Stimulated activated CD4-positive, alpha-beta T cell treated with anti-CD3 and anti-CD28 coated beads, Interleukin-4, amount 100 ng/mL, for 1 hour (primary cell): Measurements from ENCODE around the gene DCP2.

Experiments
- DNase-seq: peaks from one replicate; pipeline ENCODE4 v3.0.0-alpha.2; 2020

DCP2 gene

DNA sequence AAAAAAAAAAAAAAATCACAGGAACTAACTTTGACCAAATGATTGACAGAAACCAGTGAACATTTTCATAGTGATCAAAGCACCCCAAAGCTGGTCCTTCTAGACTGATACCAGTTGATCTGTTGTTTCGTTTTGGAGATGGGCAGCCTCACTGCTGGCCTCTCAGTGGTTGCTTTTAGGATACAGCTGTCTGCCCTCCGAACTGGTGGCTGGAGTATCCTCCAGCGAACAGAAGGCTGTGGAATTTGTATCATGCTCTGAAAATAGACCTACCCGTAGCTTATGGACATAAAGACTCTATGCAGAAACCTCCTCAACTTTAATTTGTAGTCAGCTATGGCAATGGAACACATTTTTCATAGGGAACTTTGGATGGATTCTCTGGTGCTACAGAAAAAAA lies 49.0 kb downstream of the DCP2 start:
- DNase-seq, result no peak

DNA sequence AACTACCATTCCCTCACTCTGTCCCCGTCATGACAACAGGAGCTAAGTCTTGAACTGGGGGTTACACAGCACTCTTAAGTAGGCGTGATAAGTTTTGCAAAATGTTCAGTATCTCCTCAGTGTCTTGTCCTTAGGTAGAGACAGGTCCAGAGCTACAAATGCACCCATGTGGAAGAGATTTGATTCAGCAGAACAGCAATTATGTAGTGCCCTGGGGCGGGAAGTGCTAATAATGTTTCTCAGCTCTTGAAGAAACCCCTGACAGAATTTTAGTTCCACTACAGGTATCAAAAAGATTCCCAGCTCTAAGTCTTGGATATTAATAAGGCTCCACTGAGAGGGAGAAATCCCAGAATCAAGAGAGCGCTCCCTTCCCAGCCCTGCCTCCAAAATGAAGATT lies 49.6 kb downstream of the DCP2 start:
- no peak for DNase-seq

DNA sequence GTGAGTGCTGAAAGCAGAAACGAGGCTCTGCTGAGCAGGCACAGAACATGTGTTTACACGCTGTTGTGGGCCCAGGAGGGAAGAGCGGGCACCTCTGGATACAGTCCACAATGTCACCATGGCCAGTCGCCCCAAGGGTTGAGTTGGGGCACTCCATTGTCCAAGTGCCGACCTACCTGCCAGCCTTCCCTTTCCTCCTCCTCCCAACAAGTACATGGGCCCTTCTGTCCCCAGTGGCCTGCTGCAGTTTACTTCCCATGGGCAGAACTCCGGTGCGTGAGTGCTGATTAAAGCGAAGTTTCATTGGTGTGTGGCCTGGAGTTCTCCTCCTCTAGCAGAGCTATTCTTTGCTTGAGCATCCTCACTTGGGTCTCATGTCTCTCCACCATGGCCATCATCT lies 50.4 kb downstream of the DCP2 start:
- no peak for DNase-seq

DNA sequence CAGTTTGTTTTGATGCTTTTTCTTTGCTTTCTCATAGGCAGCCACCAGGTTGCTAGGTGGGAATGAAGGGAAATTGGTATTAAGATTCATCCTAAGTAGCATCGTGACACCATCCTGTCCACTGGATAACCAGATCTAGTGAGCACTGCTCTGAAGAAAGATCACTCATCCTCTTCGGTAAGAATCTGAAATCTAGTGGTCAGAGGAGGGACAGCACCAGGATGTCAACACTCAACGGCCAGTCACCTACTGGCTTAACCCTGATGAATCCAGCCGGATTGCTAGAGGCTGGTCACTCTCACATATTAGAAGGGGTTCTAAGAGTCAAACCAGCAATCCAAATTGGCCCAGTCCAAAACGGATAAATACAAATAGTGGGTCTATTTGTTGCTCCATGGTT lies 50.8 kb downstream of the DCP2 start:
- no peak for DNase-seq

DNA sequence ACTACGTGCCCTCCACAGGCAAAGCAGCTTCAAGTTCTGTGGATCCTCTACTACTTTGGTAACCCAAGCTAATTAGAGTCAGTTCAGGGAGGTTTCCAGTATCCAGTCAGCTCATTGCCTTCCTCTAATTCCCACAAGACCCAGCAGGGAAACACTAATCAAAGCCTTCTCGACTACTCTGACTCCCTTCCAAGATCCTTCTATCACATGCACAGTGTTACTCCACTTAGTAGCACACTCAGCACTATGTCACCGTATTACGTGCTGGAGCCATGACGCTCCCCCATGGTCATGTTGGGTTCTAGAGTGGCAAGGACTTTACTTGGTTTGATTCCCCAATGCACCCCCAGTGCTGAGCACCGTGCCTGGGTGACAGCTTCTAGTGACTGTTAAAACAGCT lies 53.0 kb downstream of the DCP2 start:
- DNase-seq, result no peak

DNA sequence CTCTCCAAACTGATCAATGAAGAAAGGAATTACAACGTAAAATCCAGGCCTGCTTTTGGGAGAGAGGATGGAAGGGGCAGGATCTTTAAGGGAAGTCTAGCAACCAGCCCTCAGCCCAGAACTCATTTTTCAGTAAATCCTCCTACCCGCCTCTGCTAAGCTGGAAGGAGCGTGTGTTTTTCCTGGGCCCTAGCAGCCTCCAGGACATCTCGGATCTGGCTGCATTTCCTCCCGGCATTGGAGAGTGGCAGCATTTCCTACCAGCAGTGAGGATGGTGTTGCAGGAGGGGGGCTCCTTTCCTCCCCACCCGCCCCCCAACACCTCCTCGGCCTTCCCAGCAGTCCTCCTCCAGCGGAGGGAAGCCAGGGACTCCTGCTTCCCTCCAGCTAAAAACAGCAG lies 54.5 kb downstream of the DCP2 start:
- no peak for DNase-seq

DNA sequence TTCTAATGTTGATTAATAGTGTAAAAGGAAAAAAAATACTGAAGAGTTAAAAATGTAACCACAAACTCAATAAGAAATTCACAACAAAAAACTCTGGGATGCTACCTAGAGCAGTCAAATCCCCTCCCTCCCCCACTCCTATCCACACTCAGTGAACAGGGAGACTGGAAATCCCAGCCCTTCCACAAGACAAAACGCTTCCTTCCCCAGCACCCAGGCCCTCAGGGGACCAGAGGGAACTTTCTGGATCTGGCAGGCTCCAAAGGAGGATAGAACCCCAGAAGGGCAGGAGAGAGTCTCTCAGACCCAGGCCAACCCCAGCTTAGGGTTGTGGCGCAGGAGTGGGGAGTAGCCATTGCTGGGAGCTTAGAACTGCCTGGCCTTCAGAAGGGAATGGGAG lies 55.0 kb downstream of the DCP2 start:
- DNase-seq, result no peak

DNA sequence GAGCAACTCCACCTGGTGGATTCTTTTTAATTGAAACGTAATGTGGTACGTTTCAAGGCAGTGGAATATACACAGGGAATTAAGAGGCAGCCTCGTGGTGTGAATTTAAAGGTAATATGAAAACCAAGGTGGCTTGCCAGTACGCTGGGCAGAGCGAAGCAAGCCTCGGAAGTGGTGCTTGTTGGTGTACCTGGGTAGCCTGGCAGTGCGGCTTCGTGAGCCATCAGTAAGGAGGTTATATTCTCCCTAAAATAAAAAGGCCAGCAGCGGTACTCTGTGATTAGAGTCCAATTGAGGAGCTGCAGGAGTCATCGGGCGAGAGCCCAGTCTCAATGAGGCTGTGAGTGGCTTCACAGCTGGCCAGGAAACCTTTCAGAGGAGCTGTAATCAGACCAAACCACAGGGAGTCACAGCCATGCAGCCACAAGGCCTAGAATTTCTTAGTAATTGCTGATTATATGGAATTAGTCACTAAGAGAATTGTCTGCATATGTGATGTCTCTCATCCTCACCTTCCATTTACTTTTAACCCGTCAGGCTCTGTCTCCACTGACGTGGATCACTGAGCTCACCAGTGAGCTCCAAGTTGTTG lies 57.7 kb downstream of the DCP2 start:
- DNase-seq, result no peak

DNA sequence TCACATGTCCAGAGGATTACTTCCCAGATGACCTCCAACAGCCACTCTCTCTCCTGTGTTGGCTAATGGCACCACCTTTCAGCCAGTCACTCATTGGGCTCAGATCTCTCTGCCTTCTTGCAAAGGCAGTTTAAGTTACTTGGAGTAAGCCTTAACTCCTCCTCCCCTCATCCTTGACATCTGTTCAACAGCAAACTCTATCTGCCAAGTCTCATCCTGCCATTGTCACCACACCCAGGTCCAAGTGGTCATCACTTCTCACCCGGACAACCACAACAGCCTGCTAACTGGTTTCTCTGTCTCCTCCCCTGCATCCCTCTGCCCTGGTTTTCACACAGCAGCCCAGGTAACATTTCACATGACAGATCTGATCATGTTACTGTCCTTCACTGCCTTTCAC lies 58.5 kb downstream of the DCP2 start:
- DNase-seq, result no peak

DNA sequence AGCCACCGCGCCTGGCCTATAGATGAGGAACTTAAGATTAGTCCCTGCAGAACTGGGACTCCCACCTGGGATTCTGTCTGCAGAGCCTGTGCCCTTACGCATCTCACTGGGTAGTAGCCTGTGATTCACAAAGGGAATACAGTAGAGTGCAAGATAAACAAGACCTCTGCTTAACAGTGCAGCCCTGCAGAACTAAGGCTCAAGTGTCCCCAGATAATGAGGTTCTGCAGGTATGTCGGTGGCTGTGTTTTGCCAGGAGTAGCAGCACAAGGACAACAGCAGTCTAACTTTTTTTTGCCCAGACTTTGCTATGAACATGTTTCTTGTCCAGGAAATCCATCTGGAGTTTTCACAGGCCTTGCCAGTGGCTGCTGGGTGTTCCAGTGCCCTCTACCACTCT lies 59.7 kb downstream of the DCP2 start:
- no peak for DNase-seq

DNA sequence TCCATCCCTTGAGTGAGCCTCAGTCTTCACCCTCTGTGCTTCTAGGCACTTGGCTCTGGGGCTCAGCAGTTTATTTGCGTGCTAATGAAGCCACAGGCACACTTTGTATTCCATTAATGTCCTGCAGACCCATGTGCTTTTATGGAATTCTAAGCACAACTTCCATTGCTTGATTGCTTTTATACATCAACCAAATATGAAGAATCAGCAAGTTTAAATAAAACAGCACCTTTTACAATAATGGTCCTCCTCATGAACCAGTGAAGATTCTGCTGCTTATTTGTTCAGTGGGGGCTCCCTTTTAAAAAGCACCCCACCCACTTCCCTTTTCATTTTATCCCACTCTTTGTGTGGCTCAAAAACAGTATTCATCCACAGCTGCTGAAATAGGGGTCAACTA lies 60.2 kb downstream of the DCP2 start:
- DNase-seq, result no peak

DNA sequence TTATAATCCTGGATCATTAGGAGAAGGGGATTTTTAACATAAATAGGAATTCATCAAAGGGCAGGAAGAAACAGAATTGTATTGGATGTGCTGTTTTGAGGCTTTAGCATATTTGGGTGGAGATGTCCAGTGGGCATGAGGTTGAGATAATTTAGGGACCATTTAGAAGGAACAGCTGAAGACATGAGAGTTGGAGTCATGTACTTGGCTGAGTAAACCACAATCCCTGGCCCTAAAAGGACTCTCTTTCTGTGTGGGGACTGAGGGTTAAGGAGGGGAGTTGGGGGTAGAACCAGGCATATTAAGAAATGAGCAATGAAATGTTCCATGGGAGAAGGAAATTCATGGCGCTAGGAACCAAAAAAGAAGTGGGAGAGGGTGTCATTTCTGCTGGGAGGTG lies 61.5 kb downstream of the DCP2 start:
- DNase-seq, result no peak

DNA sequence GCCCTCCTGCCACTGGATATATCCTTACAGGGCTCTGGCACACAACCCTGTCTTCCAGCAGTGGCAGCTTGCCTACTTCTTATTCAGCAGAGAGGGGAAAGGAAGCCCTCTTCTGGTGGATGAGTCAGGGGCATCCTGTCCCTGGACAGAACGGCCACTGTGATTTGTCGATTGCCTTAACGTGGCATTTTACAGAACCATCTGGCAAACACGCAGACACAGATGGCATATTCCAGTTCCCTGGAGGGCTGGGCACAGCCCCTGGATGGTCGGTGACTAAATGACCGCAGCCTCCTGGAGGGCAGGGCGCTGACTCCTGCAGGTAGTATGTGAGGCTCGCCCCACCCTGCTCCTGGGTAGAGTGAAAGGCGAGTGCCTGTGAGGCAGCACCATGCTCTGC lies 62.1 kb downstream of the DCP2 start:
- DNase-seq, result no peak

DNA sequence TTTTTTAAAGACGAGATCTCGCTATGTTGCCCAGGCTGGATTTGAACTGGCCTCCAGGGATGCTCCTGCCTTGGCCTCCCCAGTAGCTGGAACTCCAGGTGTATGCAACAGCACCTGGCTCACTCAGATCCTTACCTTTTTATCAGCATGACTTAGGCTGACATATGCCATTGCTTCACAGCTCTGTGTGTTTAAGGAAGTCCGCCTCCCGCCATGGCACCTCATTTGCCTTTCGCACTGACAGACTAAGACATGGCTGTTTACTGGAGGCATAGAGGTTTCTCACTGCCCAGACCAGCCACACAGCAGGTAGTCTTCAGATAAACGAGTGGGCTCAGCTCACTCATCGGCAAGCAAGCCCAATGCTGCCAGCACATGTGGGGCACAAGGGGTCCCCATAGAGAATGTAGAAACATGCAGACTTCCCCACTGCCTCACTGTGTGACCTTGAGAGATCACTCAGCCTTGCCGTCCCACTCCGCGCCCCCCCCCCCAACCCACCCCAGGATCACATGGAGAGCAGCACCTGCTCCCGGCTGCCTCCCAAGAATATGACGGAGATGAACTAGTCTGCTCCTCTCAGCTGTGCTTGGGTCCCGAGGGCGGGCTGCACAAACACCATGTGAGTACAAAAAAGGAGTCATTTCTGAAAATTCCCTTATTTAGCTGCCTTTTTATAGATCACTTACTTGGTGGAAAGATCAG lies 62.8 kb downstream of the DCP2 start:
- no peak for DNase-seq

DNA sequence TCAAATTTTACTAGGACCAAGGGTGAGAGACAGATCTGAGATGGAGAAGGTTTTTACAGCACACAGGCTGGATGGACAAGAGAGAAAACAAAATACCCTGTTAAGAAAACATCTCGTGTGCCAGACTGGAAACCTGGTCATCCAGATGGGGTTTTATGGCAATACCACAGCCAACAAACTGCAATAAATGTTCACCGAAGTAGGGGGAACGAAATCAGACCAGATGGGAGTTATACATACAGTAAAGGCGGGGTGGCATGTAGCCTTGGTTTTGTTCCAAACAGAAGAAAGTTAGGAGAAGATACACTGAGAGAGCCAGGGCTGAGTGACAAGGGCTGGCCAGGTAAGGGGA lies 63.3 kb downstream of the DCP2 start:
- no peak for DNase-seq

DNA sequence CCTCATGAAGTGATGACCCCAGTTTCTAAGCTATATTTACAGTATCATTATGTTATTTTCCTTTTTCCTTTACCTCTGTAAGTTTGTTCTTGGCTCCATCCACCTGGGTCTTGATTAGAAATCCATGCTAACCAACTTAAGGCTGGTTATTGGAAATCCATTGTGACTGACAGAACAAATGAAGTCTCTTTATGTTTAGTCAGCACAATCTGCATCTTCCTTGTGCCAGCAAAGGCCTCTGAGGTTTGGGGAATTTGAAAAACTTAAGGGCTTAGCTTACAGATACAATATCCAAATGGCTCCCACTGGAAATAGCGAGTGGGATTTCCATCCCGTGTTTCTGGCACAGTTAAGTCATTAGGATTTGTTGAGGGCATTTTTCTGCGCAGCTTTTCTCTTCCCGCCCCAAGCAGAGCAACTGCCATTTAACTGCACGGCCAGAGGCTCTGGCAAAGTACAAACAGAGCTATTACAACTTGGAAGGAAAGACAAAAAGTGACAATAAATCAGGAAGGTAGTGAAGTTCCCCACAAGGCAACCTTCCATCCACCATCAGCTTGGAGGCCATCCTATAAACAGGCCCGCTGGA lies 64.2 kb downstream of the DCP2 start:
- DNase-seq, result no peak

DNA sequence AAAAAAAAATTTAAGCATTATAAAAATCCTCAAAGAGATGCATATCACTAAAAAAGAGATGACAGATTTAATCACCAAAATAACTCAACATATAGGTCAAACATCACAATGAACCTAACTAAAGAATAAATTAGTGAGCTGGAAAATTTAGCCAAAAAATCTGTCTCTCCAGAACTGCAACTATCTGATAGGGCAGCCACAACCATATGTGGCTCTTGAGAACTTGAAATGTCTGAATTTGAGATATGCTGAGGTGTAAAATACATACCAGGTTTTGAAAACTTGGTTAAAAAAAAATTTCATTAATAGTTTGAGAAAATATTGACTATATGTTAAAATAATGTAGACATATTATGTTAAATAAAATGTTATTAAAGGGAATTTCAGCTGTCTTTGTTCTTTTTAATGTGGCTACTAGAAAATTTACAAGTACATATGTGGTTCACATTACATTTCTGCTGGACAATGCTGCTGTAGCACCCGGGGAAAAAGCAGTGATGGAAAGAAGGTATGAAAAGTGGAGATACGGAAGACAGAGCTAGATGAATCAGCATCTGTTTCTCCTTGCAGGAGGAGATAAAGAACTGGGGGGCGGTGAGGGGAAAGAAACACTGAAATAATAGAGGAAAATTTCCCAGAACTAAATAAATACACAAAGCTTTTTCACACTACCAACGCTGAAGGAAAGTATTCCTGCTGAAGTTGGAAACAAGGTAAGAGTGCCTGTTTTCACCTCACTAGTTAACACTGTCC lies 66.1 kb downstream of the DCP2 start:
- no peak for DNase-seq

DNA sequence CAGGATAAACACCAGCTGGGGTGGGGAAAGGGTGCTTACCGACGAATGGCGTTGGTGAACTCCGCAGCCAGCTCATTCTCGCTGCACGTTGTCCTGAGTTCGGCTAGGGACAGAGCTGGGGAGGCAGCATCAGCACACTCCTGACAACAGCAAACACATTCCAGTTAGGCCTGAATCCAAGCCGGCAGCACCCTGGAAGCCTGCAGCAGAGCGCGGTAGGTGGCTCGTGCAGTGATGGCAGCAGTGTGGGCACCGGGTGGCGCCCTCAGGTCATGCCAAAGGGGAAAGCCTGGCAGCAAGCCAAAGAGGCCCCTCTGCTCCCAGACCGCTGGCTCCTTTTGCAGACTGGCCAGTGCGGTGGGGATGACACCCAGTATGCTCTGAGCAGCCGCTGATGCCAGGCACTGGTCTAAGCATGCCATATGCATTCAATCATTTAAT lies 66.9 kb downstream of the DCP2 start:
- no peak for DNase-seq

DNA sequence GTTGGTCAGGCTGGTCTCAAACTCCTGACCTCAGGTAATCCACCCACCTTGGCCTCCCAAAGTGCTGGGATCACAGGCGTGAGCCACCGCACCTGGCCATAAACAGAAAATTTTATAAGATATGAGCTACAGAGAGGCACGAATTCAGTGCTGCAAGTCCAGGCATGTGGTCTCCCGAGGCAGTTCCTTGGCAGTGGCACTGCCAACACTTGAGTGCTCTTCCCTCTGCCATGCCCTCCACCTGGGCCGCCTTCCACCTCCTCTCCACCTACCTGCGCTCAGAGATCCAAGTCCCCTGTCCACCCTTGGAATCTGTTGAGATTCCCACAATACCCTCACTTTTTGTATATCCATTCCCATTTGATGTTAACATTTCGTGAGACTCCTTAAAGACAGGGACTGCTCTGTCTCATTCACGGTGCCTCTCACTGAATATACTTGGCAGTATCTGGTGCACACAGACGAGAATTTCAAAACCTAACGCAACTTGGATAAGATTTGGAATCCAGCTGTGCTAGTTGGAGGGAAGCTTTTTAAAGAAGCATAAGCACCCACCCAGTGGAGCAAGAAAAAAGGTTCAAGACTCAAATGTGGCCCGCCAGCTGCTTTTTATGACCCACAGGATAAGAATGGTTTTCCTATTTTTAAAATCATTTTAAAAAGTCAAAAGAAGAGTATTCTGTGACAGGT lies 68.3 kb downstream of the DCP2 start:
- no peak for DNase-seq

DNA sequence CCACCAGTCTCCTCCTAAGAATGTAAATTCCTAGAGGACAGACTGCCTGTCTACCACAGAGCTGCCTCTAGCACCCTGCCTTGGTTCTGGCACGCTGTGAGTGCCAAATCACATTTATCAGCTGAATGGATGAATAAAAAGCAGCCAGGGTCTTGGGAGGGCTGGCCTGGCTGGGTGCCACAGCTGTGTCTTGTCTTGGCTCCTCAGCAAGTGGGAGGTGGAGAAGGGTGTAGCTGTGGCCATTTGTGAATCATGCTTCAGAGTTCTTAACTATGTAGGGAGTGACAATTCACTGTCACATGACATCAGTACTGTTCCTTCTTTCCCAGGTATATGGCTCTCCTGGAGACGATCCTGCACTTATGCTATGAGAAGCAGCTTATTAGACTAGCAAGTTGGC lies 70.6 kb downstream of the DCP2 start:
- no peak for DNase-seq

DNA sequence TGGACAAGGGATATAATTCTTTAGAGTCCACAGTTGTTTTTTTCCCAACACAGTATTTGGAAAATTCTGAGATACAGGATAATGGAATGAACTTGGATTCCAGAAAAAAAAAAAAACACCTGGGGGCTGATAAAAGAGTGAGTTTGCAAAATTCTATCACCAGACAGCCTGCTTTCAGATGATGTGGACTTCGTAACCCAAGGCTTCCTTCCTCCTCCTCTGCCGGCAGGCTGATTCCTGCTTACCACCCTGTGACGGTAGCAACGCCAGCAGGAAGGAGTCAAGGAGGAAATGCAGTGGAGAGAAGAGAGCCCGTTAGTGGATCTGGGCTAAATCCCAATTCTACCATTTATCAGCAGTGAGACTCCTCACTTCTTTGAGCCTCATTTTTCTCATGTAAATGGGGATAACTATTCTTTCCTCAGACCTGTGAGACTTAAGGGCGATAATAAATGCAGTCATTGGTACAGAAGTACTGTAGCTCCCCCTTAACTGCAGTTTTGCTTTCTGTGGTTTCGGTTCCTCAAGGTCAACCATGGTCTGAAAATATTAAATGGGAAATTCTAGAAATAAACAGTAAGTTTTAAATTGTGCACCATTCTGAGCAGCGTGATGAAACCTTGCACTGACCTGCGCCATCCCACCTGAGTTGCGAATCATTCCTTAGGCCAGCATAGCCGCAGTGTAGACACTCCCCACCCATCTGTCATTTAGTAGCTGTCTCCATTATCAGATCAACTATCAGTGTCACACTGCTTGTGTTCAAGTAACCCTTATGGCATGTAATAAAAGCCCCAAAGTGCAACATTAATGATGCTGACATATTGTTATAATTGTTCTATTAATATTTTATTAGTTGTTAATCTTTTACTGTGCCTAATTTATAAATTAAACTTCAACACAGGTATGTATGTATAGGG lies 71.4 kb downstream of the DCP2 start:
- no peak for DNase-seq

DNA sequence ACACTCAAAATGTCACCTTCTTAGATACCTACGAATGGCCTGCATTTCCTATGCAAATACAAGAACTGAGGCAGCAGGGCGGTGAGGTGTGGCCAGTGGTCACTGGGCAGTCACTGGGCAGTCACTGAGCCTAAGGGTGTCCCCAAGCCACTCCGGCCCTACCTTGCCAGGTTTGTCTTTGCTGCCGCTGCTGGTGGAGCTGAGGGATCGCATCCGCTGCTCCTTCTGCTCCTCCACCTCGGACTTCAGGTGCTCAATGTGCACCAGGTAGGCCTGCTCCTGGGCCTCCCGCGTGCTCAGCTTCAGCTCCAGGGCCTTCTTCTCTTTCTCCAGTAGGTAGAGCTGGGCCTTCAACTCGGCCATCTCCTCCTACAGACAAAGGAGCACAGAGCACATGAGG lies 72.3 kb downstream of the DCP2 start:
- no peak for DNase-seq
